Breast epithelium (tissue), 4 donors: ENCODE results near the gene LCN6. TPM values are rescaled to one million over a fixed set of nuclear protein-coding genes. Genes with fewer than 3 reads are reported as not detected.

Source experiments
- DNase-seq, 2 donors: peaks; one replicate each; pipeline ENCODE4 v3.0.0-alpha.2; 2019; ENCODE audit warnings: low spot score in 2 of 2
- H3K27ac ChIP-seq, 2 donors: fragments of 200-600 bp; sonication (generic) in 1 of 2; one replicate each; pipeline ENCODE4 v1.5.1; 2016 to 2019; ENCODE audit warnings: mild to moderate bottlenecking in 1 of 2
- H3K27me3 ChIP-seq, 2 donors: fragments of 200-600 bp; sonication (generic) in 1 of 2; one replicate each; pipeline versions ENCODE4 v1.5.1 to v1.6.0; 2017 to 2019; ENCODE audit warnings: control low read depth in 1 of 2, mild to moderate bottlenecking in 1 of 2
- H3K36me3 ChIP-seq: fragments of 200-600 bp; one replicate; pipeline ENCODE4 v1.5.1; 2019
- H3K4me1 ChIP-seq, 2 donors: fragments of 200-600 bp; sonication (generic); one replicate each; pipeline ENCODE4 v1.5.1; 2016 to 2019; ENCODE audit warnings: control low read depth in 1 of 2
- H3K4me3 ChIP-seq, 3 donors: fragments of 200-600 bp; sonication (generic); 1 replicate in 2 of 3; 2 replicates in 1 of 3; pipeline ENCODE4 v1.5.1; 2016 to 2019; ENCODE audit warnings: mild to moderate bottlenecking in 3 of 3, moderate library complexity in 2 of 3
- H3K9me3 ChIP-seq, 2 donors: fragments of 200-600 bp; sonication (generic) in 1 of 2; one replicate each; pipeline ENCODE4 v1.5.1; 2016 to 2019; ENCODE audit warnings: control low read depth in 1 of 2
- CTCF ChIP-seq, 3 donors: fragments of 450-650 bp; IDR thresholded peaks; one replicate each; pipeline ENCODE4 v1.5.1; 2016 to 2017; ENCODE audit warnings: antibody characterized with exemption in 3 of 3, mild to moderate bottlenecking in 3 of 3, moderate library complexity in 3 of 3
- POLR2A ChIP-seq: fragments of 450-650 bp; IDR thresholded peaks from one replicate; pipeline ENCODE4 v1.6.1; 2016; ENCODE audit warnings: antibody characterized with exemption, mild to moderate bottlenecking, moderate library complexity
- POLR2AphosphoS5 ChIP-seq, 3 donors: sonication (generic); formaldehyde crosslinking; IDR thresholded peaks; one replicate each; pipeline ENCODE4 v1.6.1; 2017; ENCODE audit warnings: antibody characterized with exemption in 3 of 3
- intact Hi-C: fragments of 100-400 bp; cut with DNase I; formaldehyde crosslinking; loops from one replicate; pipeline ENCODE4 v1.15.1; 2023; ENCODE audit warnings: low total_unique reads
- total RNA-seq, 3 donors: library from RNA; depleted of rRNA; stranded (reverse); fragments of >200 nt; gene quantifications; one replicate each; pipeline ENCODE4 v1.1.0, GENCODE V29; 2016

The LCN6 gene
- total RNA-seq, 3 donors from 2014 or later: 4.1 to 12.2 (median 9.5) TPM

GRCh38 chr9:136747161-136748060 lies 914 bp downstream of the LCN6 start:
- TF ChIP-seq POLR2AphosphoS5 (IDR thresholded peaks at IDR 0.05) (no peak), CTCF (IDR thresholded peaks at IDR 0.05) (no peak), POLR2A (no peak)
- Histone ChIP-seq H3K4me1 (no peaks in the 10 kb centered on the region), H3K9me3 (peaks cover 0 to 13% of the 10 kb centered on the region in 2 donors), H3K36me3 (no peaks in the 10 kb centered on the region), H3K27ac (no peak overlapping the region), H3K27me3 (peaks cover under 1 to 22% of the 10 kb centered on the region in 2 donors), H3K4me3 (no peak overlapping the region)
- intact Hi-C loops: no loop called here
- DNase-seq: no peak

GRCh38 chr9:136746621-136747020 lies 1.7 kb downstream of the LCN6 start:
- H3K4me3 ChIP-seq: no peak overlapping the region
- intact Hi-C loops: no loop called here
- H3K36me3 ChIP-seq: no peaks in the 10 kb centered on the region
- peaks cover 2 to 30% of the 10 kb centered on the region in 2 donors for H3K27me3 ChIP-seq
- DNase-seq: no peak
- H3K4me1 ChIP-seq: peaks cover 1 to 2% of the 10 kb centered on the region in 2 donors
- H3K27ac ChIP-seq: no peak overlapping the region
- H3K9me3 ChIP-seq: peaks cover 0 to 6% of the 10 kb centered on the region in 2 donors
- TF ChIP-seq CTCF (IDR thresholded peaks at IDR 0.05): no peak
- no peak for TF ChIP-seq POLR2AphosphoS5 (IDR thresholded peaks at IDR 0.05)
- no peak for TF ChIP-seq POLR2A

- no peak for DNase-seq
- peaks cover 2 to 35% of the 10 kb centered on the region in 2 donors for H3K27me3 ChIP-seq
- no peak overlapping the region for H3K27ac ChIP-seq
- H3K4me1 ChIP-seq: peaks cover 6 to 7% of the 10 kb centered on the region in 2 donors
- intact Hi-C loops: no loop called here
- peaks cover 0 to under 1% of the 10 kb centered on the region in 2 donors for H3K9me3 ChIP-seq
- H3K4me3 ChIP-seq: no peak overlapping the region
- TF ChIP-seq POLR2AphosphoS5 (IDR thresholded peaks at IDR 0.05) (no peak), CTCF (IDR thresholded peaks at IDR 0.05) (no peak), POLR2A (no peak)
- H3K36me3 ChIP-seq: no peaks in the 10 kb centered on the region
Measured at GRCh38 chr9:136746155-136746490, 2.2 kb downstream of the LCN6 start.

- DNase-seq: no peak
- peak overlapping the region in 2 of 3 donors; percentile 20 to 46 for H3K4me3 ChIP-seq
- intact Hi-C loops: no loop called here
- H3K36me3 ChIP-seq: no peaks in the 10 kb centered on the region
- peaks cover 8 to 11% of the 10 kb centered on the region in 2 donors for H3K4me1 ChIP-seq
- H3K9me3 ChIP-seq: no peaks in the 10 kb centered on the region
- H3K27ac ChIP-seq: no peak overlapping the region
- H3K27me3 ChIP-seq: peaks cover 2 to 41% of the 10 kb centered on the region in 2 donors
- TF ChIP-seq CTCF (IDR thresholded peaks at IDR 0.05) (no peak), POLR2A (no peak), POLR2AphosphoS5 (IDR thresholded peaks at IDR 0.05) (no peak)
Measured at GRCh38 chr9:136745389-136746154, 2.8 kb downstream of the LCN6 start.

GRCh38 chr9:136744773-136745172 lies 3.6 kb downstream of the LCN6 start:
- Histone ChIP-seq H3K36me3 (no peaks in the 10 kb centered on the region), H3K27me3 (peaks cover 2 to 49% of the 10 kb centered on the region in 2 donors), H3K4me1 (peaks cover 8 to 11% of the 10 kb centered on the region in 2 donors), H3K4me3 (peak overlapping the region in 2 of 3 donors; percentile 3 to 20), H3K9me3 (no peaks in the 10 kb centered on the region), H3K27ac (no peak overlapping the region)
- intact Hi-C loops: no loop called here
- no peak for DNase-seq
- TF ChIP-seq POLR2AphosphoS5 (IDR thresholded peaks at IDR 0.05) (no peak), CTCF (IDR thresholded peaks at IDR 0.05) (no peak), POLR2A (no peak)
